Osteoblast (primary cell): Measurements from ENCODE around the gene CTAGE6. TPM values are rescaled to one million over a fixed set of nuclear protein-coding genes. Genes with fewer than 3 reads are reported as not detected.
"Not testable (repeated sequence)": the region's sequence is repeated elsewhere in the genome, so short reads cannot be mapped to it uniquely, and the experiment has no call there.

Experiments
- DNase-seq: peaks from one replicate; pipeline ENCODE4 v3.0.0; 2011; ENCODE audit warnings: low spot score, mixed read lengths; ENCODE audit not compliant: insufficient read length; ENCODE audit errors: missing footprints
- H2AFZ ChIP-seq: 2 replicates; pipeline ENCODE4 v1.6.0; 2011; ENCODE audit warnings: mild to moderate bottlenecking, low read length
- H3K27ac ChIP-seq: 2 replicates; pipeline ENCODE4 v1.5.1; 2011; ENCODE audit warnings: mild to moderate bottlenecking, low read depth, low read length, moderate library complexity
- H3K27me3 ChIP-seq: 2 replicates; pipeline ENCODE4 v1.6.0; 2012; ENCODE audit warnings: mild to moderate bottlenecking, control low read depth, inconsistent platforms, low read length, moderate library complexity; ENCODE audit not compliant: insufficient read depth
- H3K36me3 ChIP-seq: 2 replicates; pipeline ENCODE4 v1.5.1; 2011; ENCODE audit warnings: mild to moderate bottlenecking, low read length, control low read depth, moderate library complexity; ENCODE audit not compliant: insufficient read depth
- H3K4me1 ChIP-seq: 2 replicates; pipeline ENCODE4 v1.5.1; 2011; ENCODE audit warnings: mild to moderate bottlenecking, low read length, control low read depth, moderate library complexity; ENCODE audit not compliant: insufficient read depth
- H3K4me2 ChIP-seq: 2 replicates; pipeline ENCODE4 v1.6.0; 2011; ENCODE audit warnings: mild to moderate bottlenecking, low read length; ENCODE audit not compliant: insufficient read depth
- H3K4me3 ChIP-seq: fragments of 200-600 bp; sonication (generic); 3 replicates; pipeline ENCODE4 v1.5.1; 2012; ENCODE audit warnings: mild to moderate bottlenecking, low read length, inconsistent platforms; ENCODE audit not compliant: insufficient read depth
- H3K79me2 ChIP-seq: 2 replicates; pipeline ENCODE4 v1.6.0; 2012; ENCODE audit warnings: mild to moderate bottlenecking, low read length, control low read depth, inconsistent platforms; ENCODE audit not compliant: insufficient read depth
- H3K9me3 ChIP-seq: 2 replicates; pipeline ENCODE4 v1.5.1; 2011; ENCODE audit warnings: low read depth, low read length, control low read depth
- H4K20me1 ChIP-seq: 2 replicates; pipeline ENCODE4 v1.6.0; 2012; ENCODE audit warnings: mild to moderate bottlenecking, low read length, control low read depth; ENCODE audit not compliant: insufficient read depth
- total RNA-seq: library from RNA; depleted of rRNA; stranded (reverse); fragments of >200 nt; gene quantifications from 2 replicates; pipeline ENCODE4 v1.2.3, GENCODE V29; 2012

CTAGE6 gene
- 0.29 and 0.36 TPM in 2 replicates for total RNA-seq

GRCh38 chr7:143757596-143757995 is at the start of gene CTAGE6:
TSS of gene CTAGE6 (minus strand) at chr7:143757696. CDS start at chr7:143757658, 38 bp downstream.
- H3K36me3 ChIP-seq, H3K4me2 ChIP-seq, H2AFZ ChIP-seq, H3K27me3 ChIP-seq, DNase-seq, H3K4me3 ChIP-seq, H3K79me2 ChIP-seq, H3K27ac ChIP-seq, H3K4me1 ChIP-seq, H4K20me1 ChIP-seq, H3K9me3 ChIP-seq: not testable (repeated sequence)

- H3K4me3 ChIP-seq, H4K20me1 ChIP-seq, H3K27ac ChIP-seq, H2AFZ ChIP-seq, H3K79me2 ChIP-seq, H3K36me3 ChIP-seq, DNase-seq, H3K27me3 ChIP-seq, H3K9me3 ChIP-seq, H3K4me1 ChIP-seq, H3K4me2 ChIP-seq: not testable (repeated sequence)
Observed at GRCh38 chr7:143806664-143807071, 49.2 kb upstream of the CTAGE6 start.

GRCh38 chr7:143797896-143798290 is 40.4 kb upstream of the CTAGE6 start:
- H3K4me2 ChIP-seq, H4K20me1 ChIP-seq, H3K79me2 ChIP-seq, H3K9me3 ChIP-seq, H3K4me3 ChIP-seq, DNase-seq, H2AFZ ChIP-seq, H3K27ac ChIP-seq, H3K36me3 ChIP-seq, H3K27me3 ChIP-seq, H3K4me1 ChIP-seq: not testable (repeated sequence)

- not testable (repeated sequence) for H4K20me1 ChIP-seq, H3K4me3 ChIP-seq, H3K27ac ChIP-seq, H3K4me1 ChIP-seq, H3K4me2 ChIP-seq, DNase-seq, H3K27me3 ChIP-seq, H3K9me3 ChIP-seq, H2AFZ ChIP-seq, H3K36me3 ChIP-seq, H3K79me2 ChIP-seq
Observed at GRCh38 chr7:143797119-143797895, 39.8 kb upstream of the CTAGE6 start.

- not testable (repeated sequence) for H3K36me3 ChIP-seq, H3K9me3 ChIP-seq, H3K79me2 ChIP-seq, H2AFZ ChIP-seq, DNase-seq, H3K4me1 ChIP-seq, H4K20me1 ChIP-seq, H3K27ac ChIP-seq, H3K27me3 ChIP-seq, H3K4me3 ChIP-seq, H3K4me2 ChIP-seq
Observed at GRCh38 chr7:143795653-143796052, 38.2 kb upstream of the CTAGE6 start.

GRCh38 chr7:143792633-143793032 is 35.1 kb upstream of the CTAGE6 start:
- not testable (repeated sequence) for H2AFZ ChIP-seq, H3K4me1 ChIP-seq, H4K20me1 ChIP-seq, DNase-seq, H3K9me3 ChIP-seq, H3K79me2 ChIP-seq, H3K36me3 ChIP-seq, H3K4me3 ChIP-seq, H3K27ac ChIP-seq, H3K4me2 ChIP-seq, H3K27me3 ChIP-seq

GRCh38 chr7:143785415-143786182 is 28.1 kb upstream of the CTAGE6 start:
- not testable (repeated sequence) for H3K4me1 ChIP-seq, DNase-seq, H3K79me2 ChIP-seq, H4K20me1 ChIP-seq, H3K4me2 ChIP-seq, H3K9me3 ChIP-seq, H3K36me3 ChIP-seq, H2AFZ ChIP-seq, H3K27me3 ChIP-seq, H3K4me3 ChIP-seq, H3K27ac ChIP-seq

- not testable (repeated sequence) for H3K4me1 ChIP-seq, H3K27ac ChIP-seq, H3K9me3 ChIP-seq, H3K36me3 ChIP-seq, H3K4me3 ChIP-seq, H3K27me3 ChIP-seq, H3K79me2 ChIP-seq, H4K20me1 ChIP-seq, DNase-seq, H2AFZ ChIP-seq, H3K4me2 ChIP-seq
Observed at GRCh38 chr7:143779591-143779990, 22.1 kb upstream of the CTAGE6 start.
